Activated CD8-positive, alpha-beta memory T cell treated with anti-CD3 and anti-CD28 coated beads, Interleukin-2, amount 10 ng/mL, durations not matched to agents 7 days and 5 days (primary cell): Measurements from ENCODE around the gene ANK3. TPM values are rescaled to one million over a fixed set of nuclear protein-coding genes. Genes with fewer than 3 reads are reported as not detected.

Experiments used
- ATAC-seq: fragments of 150-1000 bp; cut with Tn5 transposase; one replicate; pipeline ENCODE4 v1.10.0; 2021; ENCODE audit warnings: moderate library complexity
- CTCF ChIA-PET: fragments of 350-600 bp; sonication (Branson Sonifier 250); formaldehyde crosslinking; loops from one replicate; lab custom pipeline; 2021; ENCODE audit warnings: antibody characterized with exemption; lab: Charles Lee
- DNase-seq: peaks from one replicate; pipeline ENCODE4 v3.0.0-alpha.2; 2020
- H3K27ac Mint-ChIP-seq: one replicate; pipeline ENCODE4 v1.8.0; 2021; ENCODE audit warnings: mild to moderate bottlenecking, mixed read lengths
- H3K27me3 Mint-ChIP-seq: one replicate; pipeline ENCODE4 v1.8.0; 2021; ENCODE audit warnings: mixed read lengths
- H3K36me3 Mint-ChIP-seq: one replicate; pipeline ENCODE4 v1.8.0; 2021; ENCODE audit warnings: mild to moderate bottlenecking, mixed read lengths
- H3K4me1 Mint-ChIP-seq: one replicate; pipeline ENCODE4 v1.8.0; 2021; ENCODE audit warnings: mixed read lengths
- H3K4me3 Mint-ChIP-seq: one replicate; pipeline ENCODE4 v1.8.0; 2021; ENCODE audit warnings: mild to moderate bottlenecking, moderate library complexity, mixed read lengths
- H3K9me3 Mint-ChIP-seq: one replicate; pipeline ENCODE4 v1.8.0; 2022; ENCODE audit warnings: low read depth, mixed read lengths
- total RNA-seq, 2 experiments: library from RNA; stranded (reverse); gene quantifications; one replicate each; pipeline ENCODE4 v1.2.3, GENCODE V29; 2021

Gene ANK3
- total RNA-seq, 2 experiments from 2014 or later = 2.9 to 10.6 TPM

GRCh38 chr10:60382946-60383681 lies 6.6 kb downstream of the ANK3 start:
- no peak for DNase-seq
- CTCF ChIA-PET = no interaction called here
- Mint-ChIP-seq H3K9me3 (no peaks in the 10 kb centered on the region), H3K27ac (no peak overlapping the region), H3K27me3 (no peaks in the 10 kb centered on the region), H3K4me1 (no peaks in the 10 kb centered on the region), H3K36me3 (no peaks in the 10 kb centered on the region), H3K4me3 (no peak overlapping the region)
- ATAC-seq = no peak

- H3K9me3 Mint-ChIP-seq = no peaks in the 10 kb centered on the region
- CTCF ChIA-PET = no interaction called here
These were observed 8.9 kb downstream of the ANK3 start for GRCh38 chr10:60380781-60381180.

GRCh38 chr10:60377955-60378354 lies 11.7 kb downstream of the ANK3 start:
- Mint-ChIP-seq H3K9me3 (no peaks in the 10 kb centered on the region), H3K4me3 (no peak overlapping the region), H3K27ac (no peak overlapping the region), H3K36me3 (no peaks in the 10 kb centered on the region), H3K4me1 (no peaks in the 10 kb centered on the region), H3K27me3 (no peaks in the 10 kb centered on the region)
- ATAC-seq (no peak), DNase-seq (no peak)
- CTCF ChIA-PET = no interaction called here

More at GRCh38 chr10:60380781-60381180, 8.9 kb downstream of the ANK3 start:
- Mint-ChIP-seq H3K4me3 (no peak overlapping the region), H3K27ac (no peak overlapping the region), H3K27me3 (no peaks in the 10 kb centered on the region), H3K4me1 (no peaks in the 10 kb centered on the region), H3K36me3 (no peaks in the 10 kb centered on the region)
- ATAC-seq (no peak), DNase-seq (no peak)

- Mint-ChIP-seq H3K36me3 (no peaks in the 10 kb centered on the region), H3K27ac (no peak overlapping the region), H3K9me3 (no peaks in the 10 kb centered on the region), H3K27me3 (no peaks in the 10 kb centered on the region), H3K4me3 (no peak overlapping the region), H3K4me1 (no peaks in the 10 kb centered on the region)
- no peak for ATAC-seq
- CTCF ChIA-PET = no interaction called here
- no peak for DNase-seq
These were observed 12.7 kb downstream of the ANK3 start for GRCh38 chr10:60377042-60377352.

GRCh38 chr10:60376221-60377041 lies 13.2 kb downstream of the ANK3 start:
- no peaks in the 10 kb centered on the region for H3K4me1 Mint-ChIP-seq
- ATAC-seq = no peak
- no peak for DNase-seq
- CTCF ChIA-PET = no interaction called here
- H3K36me3 Mint-ChIP-seq = no peaks in the 10 kb centered on the region
- H3K9me3 Mint-ChIP-seq = no peaks in the 10 kb centered on the region
- H3K27me3 Mint-ChIP-seq = no peaks in the 10 kb centered on the region
- H3K27ac Mint-ChIP-seq = no peak overlapping the region
- H3K4me3 Mint-ChIP-seq = no peak overlapping the region

- no peak overlapping the region for H3K4me3 Mint-ChIP-seq
- CTCF ChIA-PET = no interaction called here
These were observed 14.2 kb downstream of the ANK3 start for GRCh38 chr10:60375293-60376004.

GRCh38 chr10:60374836-60375235 lies 14.8 kb downstream of the ANK3 start:
- no peak overlapping the region for H3K4me3 Mint-ChIP-seq

More at GRCh38 chr10:60375293-60376004, 14.2 kb downstream of the ANK3 start:
- DNase-seq (no peak), ATAC-seq (no peak)
- H3K36me3 Mint-ChIP-seq = no peaks in the 10 kb centered on the region
- no peaks in the 10 kb centered on the region for H3K27me3 Mint-ChIP-seq
- no peaks in the 10 kb centered on the region for H3K4me1 Mint-ChIP-seq
- no peaks in the 10 kb centered on the region for H3K9me3 Mint-ChIP-seq
- no peak overlapping the region for H3K27ac Mint-ChIP-seq

GRCh38 chr10:60372436-60372835 lies 17.2 kb downstream of the ANK3 start:
- CTCF ChIA-PET = no interaction called here
- H3K27me3 Mint-ChIP-seq = no peaks in the 10 kb centered on the region
- no peaks in the 10 kb centered on the region for H3K4me1 Mint-ChIP-seq
- no peaks in the 10 kb centered on the region for H3K36me3 Mint-ChIP-seq
- no peaks in the 10 kb centered on the region for H3K9me3 Mint-ChIP-seq
- H3K27ac Mint-ChIP-seq = no peak overlapping the region
- H3K4me3 Mint-ChIP-seq = no peak overlapping the region
- no peak for DNase-seq
- ATAC-seq = no peak

More at GRCh38 chr10:60374836-60375235, 14.8 kb downstream of the ANK3 start:
- Mint-ChIP-seq H3K9me3 (no peaks in the 10 kb centered on the region), H3K36me3 (no peaks in the 10 kb centered on the region), H3K27ac (no peak overlapping the region), H3K27me3 (no peaks in the 10 kb centered on the region), H3K4me1 (no peaks in the 10 kb centered on the region)
- no peak for DNase-seq
- ATAC-seq = no peak
- CTCF ChIA-PET = no interaction called here

GRCh38 chr10:60369547-60369930 lies 20.1 kb downstream of the ANK3 start:
- H3K4me1 Mint-ChIP-seq = no peaks in the 10 kb centered on the region
- no peaks in the 10 kb centered on the region for H3K36me3 Mint-ChIP-seq
- H3K27ac Mint-ChIP-seq = no peak overlapping the region
- H3K9me3 Mint-ChIP-seq = no peaks in the 10 kb centered on the region
- no peak for ATAC-seq
- no peak overlapping the region for H3K4me3 Mint-ChIP-seq
- no peaks in the 10 kb centered on the region for H3K27me3 Mint-ChIP-seq
- DNase-seq = no peak
- CTCF ChIA-PET = no interaction called here

GRCh38 chr10:60368875-60369546 lies 20.7 kb downstream of the ANK3 start:
- H3K4me1 Mint-ChIP-seq = no peaks in the 10 kb centered on the region
- ATAC-seq (no peak), DNase-seq (no peak)
- no peaks in the 10 kb centered on the region for H3K9me3 Mint-ChIP-seq
- no peaks in the 10 kb centered on the region for H3K27me3 Mint-ChIP-seq
- H3K36me3 Mint-ChIP-seq = no peaks in the 10 kb centered on the region
- H3K4me3 Mint-ChIP-seq = no peak overlapping the region
- H3K27ac Mint-ChIP-seq = no peak overlapping the region
- CTCF ChIA-PET = no interaction called here

GRCh38 chr10:60367901-60368300 lies 21.8 kb downstream of the ANK3 start:
- ATAC-seq = no peak
- Mint-ChIP-seq H3K4me1 (no peaks in the 10 kb centered on the region), H3K27me3 (no peaks in the 10 kb centered on the region), H3K9me3 (no peaks in the 10 kb centered on the region), H3K27ac (no peak overlapping the region), H3K4me3 (no peak overlapping the region), H3K36me3 (no peaks in the 10 kb centered on the region)
- no peak for DNase-seq
- CTCF ChIA-PET = no interaction called here

GRCh38 chr10:60367431-60367830 lies 22.2 kb downstream of the ANK3 start:
- no peak overlapping the region for H3K4me3 Mint-ChIP-seq
- H3K27ac Mint-ChIP-seq = no peak overlapping the region
- ATAC-seq (no peak), DNase-seq (no peak)
- no peaks in the 10 kb centered on the region for H3K4me1 Mint-ChIP-seq
- no peaks in the 10 kb centered on the region for H3K36me3 Mint-ChIP-seq
- H3K27me3 Mint-ChIP-seq = no peaks in the 10 kb centered on the region
- CTCF ChIA-PET = no interaction called here
- H3K9me3 Mint-ChIP-seq = no peaks in the 10 kb centered on the region

GRCh38 chr10:60367024-60367423 lies 22.7 kb downstream of the ANK3 start:
- Mint-ChIP-seq H3K27me3 (no peaks in the 10 kb centered on the region), H3K9me3 (no peaks in the 10 kb centered on the region), H3K4me1 (no peaks in the 10 kb centered on the region), H3K4me3 (no peak overlapping the region), H3K27ac (no peak overlapping the region), H3K36me3 (no peaks in the 10 kb centered on the region)
- CTCF ChIA-PET = no interaction called here
- no peak for DNase-seq
- no peak for ATAC-seq
